Measurements from ENCODE around the gene CNTF.

GRCh38 chr11:58626934-58627483, 4.5 kb downstream of the CNTF start:
- TF ChIP-seq CTCF (IDR thresholded peaks at IDR 0.05; ENCODE audit: borderline replicate concordance, extremely low read depth, low read length, poor library complexity, severe bottlenecking) (no peak), EZH2 (IDR thresholded peaks at IDR 0.05; ENCODE audit: borderline replicate concordance, low read depth, low read length, severe bottlenecking) (no peak)

All from DND-41 (cell line).